Measurements from ENCODE around the gene SNAPC2.
A peak's percentile ranks its signal among the peaks of the same experiment; 100 is the strongest.

SNAPC2 gene

GRCh38 chr19:7903244-7904073 lies 16.7 kb upstream of the SNAPC2 start, which contains the start of gene MAP2K7:
Gene MAP2K7 (plus strand): TSS chr19:7903877. CDS start chr19:7903945, 68 bp downstream.
- TF ChIP-seq SIN3A (IDR thresholded peaks at IDR 0.05; ENCODE audit: borderline replicate concordance, insufficient read depth, low read length) (0 out of 2 replicates have a peak, but pooled peaks have one; percentile 62), TAF1 (IDR thresholded peaks at IDR 0.05; ENCODE audit: borderline replicate concordance, insufficient read depth, low read length) (peak; percentile 98), POLR2AphosphoS5 (IDR thresholded peaks at IDR 0.05; ENCODE audit: low read depth, low read length) (peak; percentile 99), REST (IDR thresholded peaks at IDR 0.05; ENCODE audit: insufficient read depth in 1 of 2, low read depth in 2 of 2, low read length in 2 of 2) (peak; percentile 53 to 68; a peak in 3 of 4 replicates), FOXP2 (optimal IDR thresholded peaks at IDR 0.05; ENCODE audit: borderline replicate concordance, extremely low read depth, extremely low read length, insufficient read depth) (no peak)

DNA sequence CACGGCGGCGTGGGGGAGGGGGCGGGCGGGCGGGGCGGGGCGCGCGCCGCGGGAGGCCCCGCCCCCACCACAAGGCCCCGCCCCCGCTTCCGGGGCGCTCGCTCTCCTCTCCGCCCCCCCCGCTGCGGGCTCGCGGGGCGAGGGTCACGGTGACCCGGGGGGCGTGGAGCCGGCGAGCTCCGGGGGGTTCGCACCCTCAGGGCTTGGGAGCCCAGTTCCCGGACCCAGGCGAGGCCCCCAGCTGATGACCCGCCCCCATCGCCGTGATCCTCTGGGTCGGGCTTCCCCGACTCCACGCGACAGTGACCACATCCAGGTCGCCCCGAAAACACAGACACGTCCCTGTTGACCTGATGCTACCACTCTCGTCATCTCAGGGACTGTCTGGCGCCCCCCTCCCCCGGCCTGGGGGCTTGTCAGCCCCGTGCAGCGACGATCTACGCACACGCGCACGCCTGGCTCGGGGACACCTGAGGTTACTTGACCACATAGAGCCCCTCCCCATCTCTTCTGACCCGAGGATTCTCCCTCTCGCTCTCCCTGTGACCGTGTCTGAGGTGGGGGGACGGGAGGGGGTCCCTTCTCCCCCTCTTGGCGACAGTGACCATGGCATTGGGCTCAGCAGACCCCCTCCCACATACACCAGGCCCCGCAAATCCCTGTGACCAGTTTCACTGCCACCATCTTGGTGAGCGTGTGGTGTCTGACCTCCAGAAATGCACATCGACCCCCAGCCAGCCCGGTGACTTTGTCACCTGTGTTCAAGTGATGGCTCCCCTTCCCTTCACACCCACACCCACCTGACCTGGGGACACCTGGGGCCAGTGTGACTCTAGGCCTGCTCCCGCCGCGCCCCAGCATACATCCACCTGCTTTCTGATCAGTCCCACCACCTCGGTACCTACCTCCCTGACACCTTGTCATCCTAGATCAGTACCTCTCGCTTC lies 15.8 kb upstream of the SNAPC2 start:
- TF ChIP-seq TAF1 (IDR thresholded peaks at IDR 0.05; ENCODE audit: borderline replicate concordance, insufficient read depth, low read length) (no peak), POLR2AphosphoS5 (IDR thresholded peaks at IDR 0.05; ENCODE audit: low read depth, low read length) (0 out of 2 replicates have a peak, but pooled peaks have one; percentile 3), FOXP2 (optimal IDR thresholded peaks at IDR 0.05; ENCODE audit: borderline replicate concordance, extremely low read depth, extremely low read length, insufficient read depth) (no peak)

DNA sequence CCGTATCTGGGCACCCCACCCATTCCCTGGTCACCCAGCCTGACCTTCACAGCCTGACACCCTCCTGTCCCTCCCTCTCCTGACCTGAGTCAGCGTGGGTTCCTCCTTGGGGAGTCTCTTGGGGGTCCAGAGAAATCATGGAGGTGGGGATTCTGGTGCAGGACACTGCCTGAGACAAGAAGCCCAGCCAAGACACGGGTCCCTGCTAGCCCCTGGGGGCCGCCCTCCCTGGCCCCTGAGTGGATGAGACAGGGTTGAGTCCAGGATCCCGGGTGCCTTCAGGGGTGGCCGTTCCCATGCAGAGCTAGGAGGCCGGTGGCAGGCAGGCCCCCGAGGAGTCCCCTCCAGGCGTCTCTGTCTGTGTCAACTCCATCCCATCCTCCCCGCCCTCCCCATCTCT lies 14.9 kb upstream of the SNAPC2 start:
- TF ChIP-seq FOXP2 (optimal IDR thresholded peaks at IDR 0.05; ENCODE audit: borderline replicate concordance, extremely low read depth, extremely low read length, insufficient read depth) = no peak
- TF ChIP-seq POLR2AphosphoS5 (IDR thresholded peaks at IDR 0.05; ENCODE audit: low read depth, low read length) = no peak
- TF ChIP-seq REST (IDR thresholded peaks at IDR 0.05; ENCODE audit: insufficient read depth in 1 of 2, low read depth in 2 of 2, low read length in 2 of 2) = no peak
- no peak for TF ChIP-seq TAF1 (IDR thresholded peaks at IDR 0.05; ENCODE audit: borderline replicate concordance, insufficient read depth, low read length)
- no peak for TF ChIP-seq SIN3A (IDR thresholded peaks at IDR 0.05; ENCODE audit: borderline replicate concordance, insufficient read depth, low read length)

DNA sequence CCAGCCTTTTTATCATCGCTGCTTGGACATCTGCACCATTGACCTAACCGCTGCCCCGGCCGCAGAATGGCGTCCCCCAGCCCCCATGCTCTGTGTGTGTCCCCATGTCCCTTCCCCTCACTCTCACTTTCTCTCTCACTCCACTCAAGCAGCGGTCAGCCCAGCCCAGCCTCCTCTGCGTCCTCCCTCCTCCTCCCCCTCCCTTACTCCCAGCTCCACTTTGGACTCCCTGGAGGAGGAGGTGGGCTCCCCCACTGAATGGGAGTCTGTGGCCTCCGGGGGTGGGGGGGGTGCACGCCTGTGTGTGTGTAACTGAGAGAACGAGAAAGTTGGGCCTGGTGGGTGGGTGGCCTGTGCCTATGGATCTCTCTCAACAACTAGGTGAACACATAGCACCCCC lies 14.3 kb upstream of the SNAPC2 start:
- TF ChIP-seq FOXP2 (optimal IDR thresholded peaks at IDR 0.05; ENCODE audit: borderline replicate concordance, extremely low read depth, extremely low read length, insufficient read depth) = no peak
- no peak for TF ChIP-seq TAF1 (IDR thresholded peaks at IDR 0.05; ENCODE audit: borderline replicate concordance, insufficient read depth, low read length)
- TF ChIP-seq POLR2AphosphoS5 (IDR thresholded peaks at IDR 0.05; ENCODE audit: low read depth, low read length) = no peak
- TF ChIP-seq SIN3A (IDR thresholded peaks at IDR 0.05; ENCODE audit: borderline replicate concordance, insufficient read depth, low read length) = no peak
- TF ChIP-seq REST (IDR thresholded peaks at IDR 0.05; ENCODE audit: insufficient read depth in 1 of 2, low read depth in 2 of 2, low read length in 2 of 2) = no peak

DNA sequence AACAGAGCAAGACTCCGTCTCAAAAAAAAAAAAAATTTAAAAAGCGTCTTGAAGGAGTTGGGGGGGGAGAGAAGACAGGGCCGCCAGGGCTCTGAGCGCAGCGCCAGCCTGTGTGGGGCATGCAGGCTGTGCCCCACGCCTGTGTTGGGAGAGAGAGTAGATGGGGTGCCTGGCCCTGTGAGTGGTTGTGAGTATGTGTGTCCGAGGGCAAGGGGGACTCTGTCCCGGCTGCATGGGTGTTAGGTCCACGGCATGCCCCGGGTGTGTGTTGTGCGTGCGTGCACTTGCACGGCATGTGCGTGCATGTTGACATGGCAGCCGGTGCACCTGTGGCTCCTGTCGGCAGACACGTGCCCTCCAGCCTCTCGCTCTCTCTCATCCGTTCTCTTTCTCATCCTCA lies 13.0 kb upstream of the SNAPC2 start:
- TF ChIP-seq POLR2AphosphoS5 (IDR thresholded peaks at IDR 0.05; ENCODE audit: low read depth, low read length) (no peak), TAF1 (IDR thresholded peaks at IDR 0.05; ENCODE audit: borderline replicate concordance, insufficient read depth, low read length) (no peak), SIN3A (IDR thresholded peaks at IDR 0.05; ENCODE audit: borderline replicate concordance, insufficient read depth, low read length) (no peak), FOXP2 (optimal IDR thresholded peaks at IDR 0.05; ENCODE audit: borderline replicate concordance, extremely low read depth, extremely low read length, insufficient read depth) (no peak), REST (IDR thresholded peaks at IDR 0.05; ENCODE audit: insufficient read depth in 1 of 2, low read depth in 2 of 2, low read length in 2 of 2) (no peak)

Measured in PFSK-1 (cell line).